Vagina (tissue), 2 donors: ENCODE measurements around the gene SCARF1. TPM values are rescaled to one million over a fixed set of nuclear protein-coding genes. Genes with fewer than 3 reads are reported as not detected.

Source experiments
- DNase-seq, 2 donors: peaks; one replicate each; pipeline ENCODE4 v3.0.0-alpha.2; 2017; ENCODE audit errors: extremely low spot score in 2 of 2
- H3K27ac ChIP-seq: fragments of 200-600 bp; sonication (generic); one replicate; pipeline ENCODE4 v1.5.1; 2019
- H3K27me3 ChIP-seq: fragments of 200-600 bp; sonication (generic); one replicate; pipeline ENCODE4 v1.5.1; 2019
- H3K36me3 ChIP-seq, 2 donors: fragments of 200-600 bp; sonication (generic); one replicate each; pipeline ENCODE4 v1.5.1; 2017 to 2019
- H3K4me1 ChIP-seq: fragments of 200-600 bp; sonication (generic); one replicate; pipeline ENCODE4 v1.5.1; 2019
- H3K4me3 ChIP-seq, 2 donors: fragments of 200-600 bp; sonication (generic); 1 replicate in 1 of 2; 2 replicates in 1 of 2; pipeline ENCODE4 v1.5.1; 2016 to 2019
- H3K9me3 ChIP-seq: fragments of 200-600 bp; sonication (generic); one replicate; pipeline ENCODE4 v1.5.1; 2019
- POLR2A ChIP-seq, 2 donors: fragments of 450-650 bp; IDR thresholded peaks; one replicate each; pipeline ENCODE4 v1.6.1; 2017; ENCODE audit warnings: antibody characterized with exemption in 2 of 2, mild to moderate bottlenecking in 2 of 2, moderate library complexity in 2 of 2
- POLR2AphosphoS5 ChIP-seq, 2 donors: sonication (generic); formaldehyde crosslinking; IDR thresholded peaks; one replicate each; pipeline ENCODE4 v1.9.0; 2017; ENCODE audit warnings: antibody characterized with exemption in 2 of 2, mild to moderate bottlenecking in 2 of 2, low read depth in 1 of 2; ENCODE audit not compliant: insufficient read depth in 1 of 2
- intact Hi-C: fragments of 100-400 bp; cut with DNase I; formaldehyde crosslinking; loops from one replicate; pipeline ENCODE4 v1.15.1; 2023
- total RNA-seq: library from RNA; depleted of rRNA; stranded (reverse); fragments of >200 nt; gene quantifications from one replicate; pipeline ENCODE4 v1.2.3, GENCODE V29; 2016
- TF ChIP-seq, protein P1 (sequence below), 3 experiments: fragments of 450-650 bp in 2 of 3; fragments of 200-600 bp in 1 of 3; sonication (generic) in 1 of 3; IDR thresholded peaks; one replicate each; pipeline ENCODE4 v1.5.1; 2017 to 2019; ENCODE audit warnings: antibody characterized with exemption in 3 of 3, mild to moderate bottlenecking in 2 of 3, moderate library complexity in 2 of 3

Gene SCARF1
- total RNA-seq, 1 donor from 2014 or later = 26.3 TPM

DNA sequence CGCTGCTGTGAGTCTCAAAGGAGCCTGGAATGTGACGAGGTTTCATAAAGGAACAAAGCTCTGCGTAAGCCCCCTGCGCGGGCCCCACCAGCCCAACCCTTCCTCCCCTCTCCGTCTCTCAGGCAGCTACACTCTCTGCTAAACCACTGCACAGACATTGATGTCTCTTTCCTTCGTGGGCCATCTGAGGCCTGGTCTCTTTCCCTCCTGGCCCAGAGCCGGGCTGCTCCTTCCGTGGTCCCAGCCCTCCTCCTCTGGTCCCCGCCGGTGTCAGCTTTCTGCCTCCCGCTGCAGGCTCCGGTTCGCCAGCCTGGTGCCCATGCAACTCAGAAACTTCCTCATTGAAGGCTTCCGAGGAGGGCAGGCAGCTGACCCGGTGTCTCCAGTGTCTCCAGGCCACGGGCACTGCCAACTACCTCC is 7.4 kb downstream of the SCARF1 start:
- Histone ChIP-seq H3K4me1 (no peaks in the 10 kb centered on the region), H3K36me3 (no peaks in the 10 kb centered on the region), H3K9me3 (no peaks in the 10 kb centered on the region), H3K4me3 (no peak overlapping the region), H3K27ac (no peak overlapping the region), H3K27me3 (no peaks in the 10 kb centered on the region)
- TF ChIP-seq POLR2AphosphoS5 (IDR thresholded peaks at IDR 0.05; ENCODE audit: insufficient read depth in 1 of 2, low read depth in 1 of 2) (no peak), POLR2A (IDR thresholded peaks at IDR 0.05) (no peak)
- TF ChIP-seq, protein P1, sequence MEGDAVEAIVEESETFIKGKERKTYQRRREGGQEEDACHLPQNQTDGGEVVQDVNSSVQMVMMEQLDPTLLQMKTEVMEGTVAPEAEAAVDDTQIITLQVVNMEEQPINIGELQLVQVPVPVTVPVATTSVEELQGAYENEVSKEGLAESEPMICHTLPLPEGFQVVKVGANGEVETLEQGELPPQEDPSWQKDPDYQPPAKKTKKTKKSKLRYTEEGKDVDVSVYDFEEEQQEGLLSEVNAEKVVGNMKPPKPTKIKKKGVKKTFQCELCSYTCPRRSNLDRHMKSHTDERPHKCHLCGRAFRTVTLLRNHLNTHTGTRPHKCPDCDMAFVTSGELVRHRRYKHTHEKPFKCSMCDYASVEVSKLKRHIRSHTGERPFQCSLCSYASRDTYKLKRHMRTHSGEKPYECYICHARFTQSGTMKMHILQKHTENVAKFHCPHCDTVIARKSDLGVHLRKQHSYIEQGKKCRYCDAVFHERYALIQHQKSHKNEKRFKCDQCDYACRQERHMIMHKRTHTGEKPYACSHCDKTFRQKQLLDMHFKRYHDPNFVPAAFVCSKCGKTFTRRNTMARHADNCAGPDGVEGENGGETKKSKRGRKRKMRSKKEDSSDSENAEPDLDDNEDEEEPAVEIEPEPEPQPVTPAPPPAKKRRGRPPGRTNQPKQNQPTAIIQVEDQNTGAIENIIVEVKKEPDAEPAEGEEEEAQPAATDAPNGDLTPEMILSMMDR (IDR thresholded peaks at IDR 0.05) = no peak
- intact Hi-C loops = no loop called here
- DNase-seq = no peak

DNA sequence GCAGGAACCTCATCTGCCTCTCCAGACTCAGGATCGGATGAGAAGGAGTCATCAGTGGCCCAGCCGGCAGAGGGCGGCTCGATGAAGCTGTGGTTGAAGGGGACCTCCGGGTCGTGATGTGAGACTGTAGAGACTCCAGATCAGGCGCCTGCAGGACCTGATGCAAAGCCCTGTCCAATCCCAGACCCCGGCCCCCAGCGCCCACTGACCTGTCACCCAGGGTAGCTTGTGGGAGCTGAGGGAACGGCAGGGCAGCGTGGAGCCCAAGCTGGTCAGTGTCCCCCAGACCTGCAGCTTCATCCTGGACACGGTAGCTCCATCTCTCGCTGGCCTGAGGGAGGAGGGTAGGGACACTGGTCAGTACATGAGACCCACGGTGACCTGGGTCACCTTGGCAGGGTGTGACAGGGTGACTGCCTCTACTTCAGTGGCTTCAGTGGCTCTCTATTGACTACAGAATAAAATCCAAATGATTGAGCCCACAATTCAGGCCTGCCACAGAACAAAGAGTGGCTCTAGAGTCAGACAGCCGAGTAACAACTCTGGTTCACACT is 8.7 kb downstream of the SCARF1 start:
- H3K36me3 ChIP-seq = no peaks in the 10 kb centered on the region
- H3K4me3 ChIP-seq = no peak overlapping the region
- H3K27ac ChIP-seq = no peak overlapping the region
- no peak for DNase-seq
- TF ChIP-seq POLR2A (IDR thresholded peaks at IDR 0.05) (no peak), POLR2AphosphoS5 (IDR thresholded peaks at IDR 0.05; ENCODE audit: insufficient read depth in 1 of 2, low read depth in 1 of 2) (no peak)
- TF ChIP-seq, protein P1 (IDR thresholded peaks at IDR 0.05) = no peak
- intact Hi-C loops = no loop called here
- no peaks in the 10 kb centered on the region for H3K4me1 ChIP-seq
- no peaks in the 10 kb centered on the region for H3K27me3 ChIP-seq
- no peaks in the 10 kb centered on the region for H3K9me3 ChIP-seq

DNA sequence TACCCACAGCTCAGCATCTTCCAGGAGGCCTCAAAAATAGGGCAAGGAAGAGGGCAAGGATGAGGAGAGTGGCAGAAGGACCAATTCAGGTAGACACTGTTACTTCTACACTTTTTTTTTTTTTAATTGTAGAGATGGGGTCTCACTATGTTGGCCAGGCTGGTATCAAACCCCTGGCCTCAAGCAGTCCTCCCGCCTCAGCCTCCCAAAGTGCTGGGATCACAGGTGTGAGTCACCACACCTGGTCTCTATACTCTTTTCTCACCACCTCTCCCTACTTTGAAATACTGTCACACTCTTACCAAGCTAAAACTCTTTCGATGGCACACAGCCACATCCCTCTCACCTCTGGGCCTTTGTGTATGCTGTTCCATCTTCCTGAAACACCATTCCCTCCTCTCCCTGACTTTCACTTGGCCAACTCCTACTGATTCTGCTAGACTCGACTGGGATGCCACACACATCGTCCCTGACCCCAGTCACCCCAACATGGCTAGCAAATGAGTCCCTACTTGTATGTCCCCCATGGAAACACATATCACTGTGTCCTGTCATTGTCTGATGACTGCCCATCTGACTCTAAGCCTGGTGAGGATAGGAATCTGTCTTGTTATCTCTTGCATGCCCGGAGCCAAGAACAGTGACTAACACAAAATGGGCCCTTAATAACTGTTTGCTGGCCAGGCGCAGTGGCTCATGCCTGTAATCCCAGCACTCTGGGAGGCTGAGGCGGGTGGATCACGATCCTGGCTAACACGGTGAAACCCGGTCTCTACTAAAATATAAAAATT is 9.7 kb downstream of the SCARF1 start:
- no peaks in the 10 kb centered on the region for H3K27me3 ChIP-seq
- intact Hi-C loops = no loop called here
- H3K9me3 ChIP-seq = no peaks in the 10 kb centered on the region
- no peak overlapping the region for H3K4me3 ChIP-seq
- no peaks in the 10 kb centered on the region for H3K4me1 ChIP-seq
- no peak overlapping the region for H3K27ac ChIP-seq
- no peak for TF ChIP-seq POLR2AphosphoS5 (IDR thresholded peaks at IDR 0.05; ENCODE audit: insufficient read depth in 1 of 2, low read depth in 1 of 2)
- no peak for TF ChIP-seq POLR2A (IDR thresholded peaks at IDR 0.05)
- TF ChIP-seq, protein P1 (IDR thresholded peaks at IDR 0.05) = no peak
- DNase-seq = no peak
- H3K36me3 ChIP-seq = no peaks in the 10 kb centered on the region

DNA sequence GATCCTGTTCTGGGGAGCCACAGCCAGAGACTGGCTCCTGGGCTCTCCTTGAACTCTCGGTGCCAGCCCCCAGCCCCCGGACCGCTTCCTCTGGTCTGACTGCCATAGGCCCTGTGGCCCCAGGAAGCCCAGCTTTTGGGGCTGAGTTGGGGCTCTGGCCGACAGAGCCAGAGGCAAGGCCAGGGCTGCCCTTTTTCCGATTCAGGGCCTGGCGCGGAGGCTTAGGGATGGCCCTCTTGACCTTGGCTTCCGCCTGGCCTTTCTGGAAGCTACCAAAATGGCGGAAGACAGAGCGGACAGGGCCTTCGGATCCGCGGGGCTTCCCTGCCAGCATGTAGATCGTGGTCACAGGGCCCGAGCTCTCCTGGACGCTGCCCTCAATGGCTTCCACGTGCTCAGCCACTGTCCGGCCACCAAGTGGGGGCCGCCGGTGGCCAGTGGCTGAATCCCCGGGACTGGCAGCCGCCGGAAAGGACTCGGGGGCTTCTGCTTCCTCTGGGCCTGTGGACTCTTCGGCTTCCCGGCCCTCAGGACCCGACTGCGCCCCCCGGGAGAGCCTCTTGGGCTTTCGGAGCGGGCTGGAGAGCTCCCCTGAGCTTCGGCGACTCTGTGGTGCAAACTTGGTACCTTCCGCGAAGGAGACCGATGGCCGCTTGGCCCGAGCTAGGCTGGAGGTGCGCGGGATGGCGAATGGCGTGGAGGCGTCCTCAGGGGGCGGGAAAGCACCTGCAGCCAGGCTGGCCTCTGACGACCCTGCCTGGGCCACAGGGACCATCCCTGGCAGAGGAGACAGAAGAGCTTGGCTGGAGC is 10.5 kb downstream of the SCARF1 start:
- Histone ChIP-seq H3K36me3 (no peaks in the 10 kb centered on the region), H3K27ac (no peak overlapping the region), H3K27me3 (no peaks in the 10 kb centered on the region), H3K4me1 (peaks cover under 1% of the 10 kb centered on the region), H3K9me3 (no peaks in the 10 kb centered on the region), H3K4me3 (no peak overlapping the region)
- TF ChIP-seq, protein P1 (IDR thresholded peaks at IDR 0.05) = no peak
- TF ChIP-seq POLR2AphosphoS5 (IDR thresholded peaks at IDR 0.05; ENCODE audit: insufficient read depth in 1 of 2, low read depth in 1 of 2) = no peak
- intact Hi-C loops = no loop called here
- no peak for DNase-seq
